NOMO-1 (cell line): ENCODE data around the gene FAM83G.
"Not testable (repeated sequence)": the region's sequence is repeated elsewhere in the genome, so short reads cannot be mapped to it uniquely, and the experiment has no call there.

ENCODE experiments used
- DNase-seq, 2 experiments: peaks; one replicate each; lab custom pipeline; 2025; ENCODE audit not compliant: unreplicated experiment in 2 of 2; lab: John Stamatoyannopoulos, UW

The FAM83G gene

DNA sequence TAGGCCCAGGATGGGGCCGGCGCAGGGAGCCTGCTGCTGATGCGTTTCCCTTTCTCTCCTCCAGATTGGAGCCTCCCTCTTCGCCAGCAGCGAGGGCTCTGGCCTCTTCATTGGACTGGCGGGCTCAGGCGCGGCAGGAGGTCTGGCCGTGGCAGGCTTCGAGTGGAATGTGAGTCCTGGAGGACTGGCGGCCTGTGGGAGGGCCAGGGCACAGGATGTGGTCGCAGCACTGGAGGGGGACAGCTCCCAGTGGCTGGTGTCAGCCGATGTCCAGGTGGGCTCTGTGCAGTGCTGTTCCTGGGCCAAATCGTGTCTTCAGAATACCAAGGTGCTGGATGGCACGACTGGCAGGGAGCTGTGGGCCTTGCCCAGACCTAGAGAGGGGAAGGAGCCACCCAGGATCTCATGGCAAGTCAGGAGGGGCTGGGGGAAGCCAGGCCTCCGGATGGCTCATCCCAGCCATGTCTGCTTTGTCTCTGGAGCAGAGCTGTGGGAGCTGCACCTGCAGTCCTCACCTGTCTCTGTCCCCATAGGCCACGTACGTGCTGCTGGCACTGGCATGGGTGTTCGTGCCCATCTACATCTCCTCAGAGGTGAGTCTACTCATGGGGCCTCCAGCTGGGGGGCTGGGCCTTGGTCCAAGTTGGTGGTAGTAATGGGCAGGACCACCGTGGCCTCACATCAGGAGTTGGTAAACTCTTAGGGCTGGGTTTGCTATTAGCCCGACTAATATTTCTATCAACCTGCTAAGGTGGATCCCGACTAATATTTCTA lies 45.3 kb downstream of the FAM83G start:
- DNase-seq, result no peak

DNA sequence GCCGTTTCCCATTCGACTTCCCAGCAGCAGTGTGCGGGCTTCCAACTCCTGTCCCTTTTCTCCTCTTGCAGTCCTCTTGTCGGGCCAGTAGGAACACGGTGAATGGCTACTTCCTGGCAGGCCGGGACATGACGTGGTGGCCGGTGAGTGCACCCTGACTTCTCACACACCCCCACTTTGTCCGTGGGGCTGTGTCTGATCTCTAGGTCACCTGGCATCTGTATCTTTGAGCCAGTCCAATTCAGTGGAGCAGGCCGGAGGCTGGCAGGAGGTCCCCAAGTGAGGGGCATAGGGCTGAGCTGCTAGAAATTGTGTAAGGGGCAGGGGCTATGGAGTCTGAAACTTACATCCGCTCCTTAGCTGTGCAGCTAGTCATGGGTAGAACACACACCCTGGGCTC lies 46.0 kb downstream of the FAM83G start:
- no peak for DNase-seq

DNA sequence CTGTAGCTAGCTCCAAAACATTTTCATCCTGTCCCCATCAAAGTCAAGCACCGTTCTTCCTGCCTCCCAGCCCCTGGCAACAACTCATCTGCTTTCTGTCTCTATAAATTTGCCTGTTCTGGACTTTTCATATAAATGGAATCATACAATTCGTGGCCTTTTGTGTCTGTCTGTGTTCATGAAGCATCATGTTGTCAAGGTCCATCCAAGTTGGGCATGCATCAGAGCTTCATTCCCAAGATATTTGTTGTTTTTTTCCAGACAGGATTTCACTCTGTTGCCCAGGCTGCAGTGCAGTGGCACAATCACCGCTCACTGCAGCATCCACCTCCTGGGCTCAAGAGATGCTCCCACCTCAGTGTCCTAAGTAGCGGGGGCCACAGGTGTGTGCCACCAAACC lies 46.7 kb downstream of the FAM83G start:
- DNase-seq, result no peak

DNA sequence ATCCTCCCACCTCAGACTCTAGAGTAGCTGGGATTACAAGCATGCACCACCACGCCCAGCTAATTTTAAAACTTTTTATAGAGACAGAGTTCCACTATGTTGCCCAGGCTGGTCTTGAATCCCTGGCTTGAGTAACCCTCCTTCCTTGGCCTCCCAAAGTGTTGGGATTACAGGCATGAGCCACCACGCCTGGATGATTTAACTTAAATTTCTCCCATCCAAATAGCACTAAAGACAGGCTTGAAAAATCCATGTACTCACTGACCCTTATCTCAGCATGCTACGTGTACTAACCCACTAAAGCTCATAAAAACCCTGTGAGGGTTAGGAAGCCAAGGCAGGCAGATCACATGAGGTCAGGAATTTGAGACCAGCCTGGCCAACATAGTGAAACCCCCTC lies 48.0 kb downstream of the FAM83G start:
- DNase-seq, result no peak

DNA sequence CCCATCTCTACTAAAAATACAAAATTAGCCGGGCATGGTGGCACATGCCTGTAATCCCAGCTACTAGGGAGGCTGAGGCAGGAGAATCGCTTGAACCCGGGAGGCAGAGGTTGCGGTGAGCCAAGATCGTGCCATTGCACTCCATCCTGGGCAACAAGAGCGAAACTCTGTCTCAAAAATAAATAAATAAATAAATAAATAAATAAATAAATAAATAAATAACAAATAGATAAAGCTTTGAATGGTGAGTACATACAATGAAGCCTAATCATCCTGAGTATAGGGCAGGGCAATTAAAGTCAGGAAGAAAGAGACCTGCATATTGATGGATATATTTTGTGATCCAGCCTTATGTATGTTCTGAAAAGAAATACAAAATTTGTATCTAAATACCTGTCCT lies 48.5 kb downstream of the FAM83G start:
- not testable (repeated sequence) for DNase-seq

DNA sequence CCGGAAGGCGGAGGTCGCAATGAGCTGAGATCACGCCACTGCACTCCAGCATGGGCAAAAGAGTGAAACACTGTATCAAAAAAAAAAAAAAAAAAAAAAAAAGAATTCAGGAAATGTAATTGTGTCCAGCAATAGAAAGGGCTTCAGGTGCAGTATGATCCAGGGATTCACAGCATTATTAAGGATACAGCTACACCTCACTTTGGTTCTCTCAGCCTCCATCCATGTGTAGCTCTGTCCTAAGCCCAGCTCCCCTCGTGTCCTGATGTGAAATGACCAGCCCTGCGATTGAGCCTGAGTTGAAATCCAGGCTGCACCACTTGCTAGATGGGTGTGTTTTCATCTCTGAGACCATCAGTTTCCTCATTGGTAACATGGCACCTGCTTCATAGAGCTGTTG lies 49.6 kb downstream of the FAM83G start:
- DNase-seq, result no peak

DNA sequence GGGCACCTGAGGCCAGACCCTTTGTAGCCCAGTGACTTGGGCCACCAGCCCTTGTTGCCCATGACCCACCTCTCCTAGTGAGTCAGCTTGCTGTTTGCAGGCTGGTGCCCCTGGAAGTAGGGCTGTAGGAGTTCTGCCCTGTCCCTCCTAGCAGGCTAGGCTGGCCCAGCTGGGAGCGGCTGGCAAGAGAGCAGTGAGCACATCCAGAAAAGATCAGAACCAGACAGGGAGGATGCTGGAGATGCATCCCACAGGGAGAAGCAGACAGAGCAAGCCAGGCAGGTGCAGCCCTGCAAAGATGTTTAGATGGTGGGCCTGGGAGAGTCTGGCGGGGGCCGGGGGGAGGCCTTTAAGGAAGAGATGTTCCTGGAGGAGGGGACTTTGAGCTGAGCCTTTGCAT lies 50.2 kb downstream of the FAM83G start:
- no peak for DNase-seq

DNA sequence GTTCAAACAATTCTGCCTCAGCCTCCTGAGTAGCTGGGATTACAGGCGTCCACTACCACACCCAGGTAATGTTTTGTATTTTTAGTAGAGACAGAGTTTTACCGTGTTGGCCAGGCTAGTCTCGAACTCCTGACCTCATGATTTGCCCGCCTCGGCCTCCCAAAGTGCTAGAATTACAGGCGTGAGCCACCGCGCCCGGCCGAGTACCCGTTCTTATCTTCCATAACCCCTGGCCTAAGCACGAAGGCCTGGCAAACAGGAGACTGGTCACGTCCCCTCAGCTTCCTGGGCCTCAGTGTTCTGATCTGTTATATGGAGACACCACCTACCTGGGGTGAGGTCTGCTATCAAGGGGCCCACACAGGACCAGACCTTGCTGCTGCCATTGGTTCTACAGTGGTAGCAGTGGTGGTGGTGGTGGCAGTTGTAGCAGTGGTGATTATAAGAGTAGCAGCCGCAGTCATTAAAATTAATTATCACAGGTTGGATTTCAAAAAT lies 51.3 kb downstream of the FAM83G start:
- DNase-seq, result no peak

DNA sequence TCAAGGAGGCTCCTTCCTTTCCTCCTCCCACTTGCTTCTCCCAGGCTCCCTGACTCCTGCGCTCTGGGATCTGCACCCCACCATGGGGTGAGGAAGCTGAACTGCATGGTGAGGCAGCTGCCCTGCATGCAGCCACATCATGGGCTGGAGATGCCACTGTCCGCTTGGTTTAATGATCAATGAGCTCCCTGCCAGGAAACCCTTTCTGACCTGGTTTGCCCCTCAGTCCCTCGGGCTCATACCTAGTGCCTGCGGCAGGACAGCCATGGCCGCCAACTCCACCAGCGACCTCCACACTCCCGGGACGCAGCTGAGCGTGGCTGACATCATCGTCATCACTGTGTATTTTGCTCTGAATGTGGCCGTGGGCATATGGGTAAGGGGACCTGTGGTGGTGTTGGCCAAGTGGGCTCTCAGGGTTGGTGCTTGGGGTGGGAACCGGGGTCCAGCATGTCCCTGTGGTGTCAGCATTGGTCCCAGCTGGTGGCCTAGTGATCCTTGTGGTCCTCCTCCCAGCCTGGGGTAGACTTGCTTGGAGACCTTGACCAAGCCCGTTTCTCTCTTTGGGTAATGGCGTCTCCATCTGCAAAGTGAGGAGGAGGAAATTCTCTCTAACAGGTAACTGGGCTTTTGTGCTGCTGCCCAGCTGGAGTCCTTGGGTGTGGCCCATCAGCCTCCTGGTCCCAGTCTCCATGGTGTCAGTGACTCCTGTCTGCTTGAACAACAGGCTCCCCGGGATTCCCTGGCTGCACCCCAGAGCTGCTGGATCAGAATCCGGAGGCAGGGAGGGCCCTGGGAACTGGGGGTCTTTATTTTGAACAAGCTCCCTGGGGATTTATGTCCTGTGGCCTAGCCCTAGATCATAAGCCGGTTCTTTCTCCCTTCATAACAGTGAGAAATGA lies 52.4 kb downstream of the FAM83G start, which contains the start of gene SLC5A10:
Gene SLC5A10, plus strand, starts transcription at position 225 of the 902 bp plus-strand sequence. Its CDS starts 41 bp downstream, at position 266.
- DNase-seq, result no peak

DNA sequence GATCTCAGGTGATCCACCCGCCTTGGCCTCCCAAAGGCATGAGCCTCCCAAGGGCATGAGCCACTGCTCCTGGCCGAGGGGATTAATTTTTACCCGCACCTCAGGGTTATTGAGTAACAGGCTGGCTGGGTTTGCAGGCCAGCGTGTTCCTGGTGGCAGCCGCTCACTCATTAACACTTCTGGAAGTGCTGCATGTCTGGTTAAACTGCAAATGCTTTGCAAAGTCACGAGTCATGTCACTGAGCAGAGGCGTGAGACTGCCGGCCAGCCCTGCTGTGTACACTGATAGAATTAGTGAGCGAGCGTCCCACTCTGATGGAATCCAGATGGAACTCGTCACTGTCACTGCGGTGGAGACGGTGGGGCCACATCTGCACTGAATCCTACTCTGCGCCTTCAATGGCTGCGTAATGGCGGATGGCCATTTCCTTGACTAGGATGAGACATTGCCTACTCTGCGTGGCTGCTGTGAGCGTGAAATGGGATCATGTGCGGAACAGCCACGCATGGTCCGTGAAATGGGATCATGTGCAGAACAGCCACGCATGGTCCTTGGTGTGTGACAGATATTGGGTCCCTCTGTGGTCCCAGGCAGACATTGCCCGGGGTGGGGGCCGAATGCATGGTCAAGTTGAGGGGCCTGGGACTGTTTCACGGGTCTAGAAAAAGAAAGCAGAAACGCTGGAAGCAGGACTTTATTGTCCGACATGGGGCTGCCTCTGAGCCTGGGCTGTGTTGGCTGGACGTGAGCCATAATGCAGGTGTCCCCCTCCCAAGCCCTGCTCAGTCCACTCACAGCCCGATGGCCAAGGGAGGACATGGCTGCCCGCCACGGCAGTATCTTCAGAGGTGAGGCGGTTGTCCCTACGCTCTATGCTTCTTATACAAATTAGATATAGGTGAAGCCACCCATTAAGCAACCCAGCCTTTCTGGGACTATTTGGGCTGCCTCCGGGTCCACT lies 53.3 kb downstream of the FAM83G start:
- DNase-seq, result no peak

DNA sequence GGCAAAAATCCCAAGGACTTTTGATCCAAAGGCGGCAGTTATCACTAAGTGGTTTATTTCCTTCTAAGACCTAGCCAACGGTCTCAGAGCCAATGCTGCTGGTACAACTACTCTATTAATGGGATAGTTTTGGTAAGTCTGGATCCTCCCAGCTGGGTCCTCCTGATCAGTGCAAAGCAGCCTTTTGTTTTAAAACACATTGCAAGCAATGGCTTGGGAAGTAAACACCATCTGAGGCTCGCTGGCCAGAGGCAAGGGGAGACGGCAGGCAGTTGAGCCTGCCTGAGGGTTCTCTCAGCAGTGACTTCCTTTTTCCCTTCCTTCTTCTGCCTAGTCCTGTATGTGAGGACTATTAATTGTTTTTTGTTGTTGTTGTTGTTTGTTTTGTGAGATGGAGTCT lies 54.2 kb downstream of the FAM83G start:
- no peak for DNase-seq

DNA sequence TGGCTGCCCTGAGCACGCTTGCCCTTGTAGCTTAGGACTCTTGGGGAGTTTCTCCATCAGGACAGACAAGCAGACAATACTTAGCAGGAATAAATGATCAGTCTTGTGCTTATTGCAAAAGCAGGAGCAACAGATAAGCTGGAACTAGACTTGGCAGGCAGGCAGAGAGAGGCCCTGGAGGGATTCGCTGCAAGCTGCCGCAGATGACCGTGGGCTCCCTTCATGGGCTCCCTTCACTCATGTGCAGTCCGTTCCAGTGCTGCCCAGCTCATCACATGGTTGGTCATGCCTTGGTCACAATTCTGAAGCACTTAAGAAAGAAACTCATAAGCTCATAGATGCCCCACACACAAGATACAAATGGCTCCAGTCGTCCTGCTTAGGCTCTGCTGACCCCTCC lies 55.0 kb downstream of the FAM83G start:
- DNase-seq, result no peak

DNA sequence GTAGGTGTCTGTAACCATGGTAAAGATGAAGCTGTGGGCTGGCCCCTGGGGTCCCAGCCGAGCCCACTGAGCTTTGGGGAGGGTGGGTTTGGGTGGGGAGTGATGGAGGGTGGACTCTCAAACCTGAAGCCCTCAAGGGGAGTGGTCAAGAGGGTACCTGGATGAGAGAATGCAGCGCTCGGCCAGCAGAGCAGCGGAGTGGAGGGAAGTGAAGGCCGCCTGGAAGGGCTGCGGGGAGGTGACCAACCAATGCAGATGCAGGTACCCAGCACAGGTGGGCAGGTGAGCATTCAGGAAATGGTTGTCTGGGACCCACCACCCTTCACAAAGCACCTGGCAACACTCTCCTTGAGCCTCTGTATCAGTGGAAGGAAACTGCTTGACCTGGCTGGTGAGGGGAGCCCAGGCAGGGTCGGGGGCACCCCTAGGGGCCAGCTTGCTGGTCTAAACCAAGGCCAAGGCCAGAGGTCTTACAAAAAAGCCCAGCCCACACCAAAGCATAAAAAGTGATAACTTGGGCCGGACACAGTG lies 56.0 kb downstream of the FAM83G start:
- DNase-seq, result no peak

DNA sequence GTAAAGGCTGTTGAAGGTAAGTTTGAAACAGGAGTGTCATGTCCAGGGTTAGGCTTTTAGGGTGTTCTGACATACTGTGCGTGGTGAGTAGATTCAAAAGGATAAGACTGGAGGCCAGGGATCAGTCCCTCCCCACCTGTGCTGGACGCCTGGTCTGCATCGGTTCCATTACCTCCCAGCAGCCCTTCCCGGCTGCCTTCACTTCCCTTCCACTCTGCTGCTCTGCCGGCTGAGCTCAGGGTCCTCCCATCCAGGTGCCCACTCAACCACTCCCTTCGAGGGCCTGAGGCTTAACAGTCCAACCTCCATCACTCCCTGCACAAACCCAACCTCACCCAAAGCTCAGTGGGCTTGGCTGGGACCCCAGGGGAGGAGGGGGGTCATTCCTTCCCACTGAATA lies 56.7 kb downstream of the FAM83G start:
- no peak for DNase-seq

DNA sequence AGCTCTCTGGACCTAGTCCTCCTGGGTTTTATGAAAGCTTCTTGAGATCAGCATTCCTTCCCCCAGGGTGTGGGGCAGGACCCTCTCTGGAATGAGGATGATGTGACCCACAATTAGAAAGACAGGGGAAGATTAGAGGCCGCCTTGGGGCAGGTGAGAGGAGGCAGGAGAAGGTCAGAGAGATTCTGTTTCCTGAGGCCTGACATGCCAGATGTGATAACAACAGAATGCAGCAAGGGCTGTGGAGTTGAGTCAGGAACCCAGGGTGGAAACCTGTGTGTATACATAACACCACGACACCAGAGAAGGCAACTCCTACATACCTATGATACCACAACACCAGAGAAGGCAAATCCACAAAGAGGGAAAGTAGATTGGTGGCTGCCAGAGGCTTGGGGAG lies 58.0 kb downstream of the FAM83G start:
- peak in 1 of 2 experiments; percentile 2 for DNase-seq

DNA sequence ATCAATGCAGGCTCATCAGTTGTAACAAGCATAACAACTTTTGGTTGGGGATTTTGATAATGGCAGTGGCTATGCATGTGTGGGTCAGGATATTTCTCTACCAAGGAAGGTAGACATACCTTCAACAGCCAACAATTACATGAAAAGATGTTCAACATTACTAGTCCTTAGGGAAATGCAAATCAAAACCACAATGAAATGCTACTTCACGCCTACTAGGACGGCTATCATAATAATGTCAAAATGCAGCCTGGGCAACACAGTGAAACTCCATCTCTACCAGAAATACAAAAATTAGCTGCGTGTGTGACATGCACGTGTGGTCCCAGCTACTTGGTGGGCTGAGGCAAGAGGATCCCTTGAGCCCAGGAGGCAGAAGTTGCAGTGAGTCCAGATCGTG lies 59.9 kb downstream of the FAM83G start:
- DNase-seq, result no peak

DNA sequence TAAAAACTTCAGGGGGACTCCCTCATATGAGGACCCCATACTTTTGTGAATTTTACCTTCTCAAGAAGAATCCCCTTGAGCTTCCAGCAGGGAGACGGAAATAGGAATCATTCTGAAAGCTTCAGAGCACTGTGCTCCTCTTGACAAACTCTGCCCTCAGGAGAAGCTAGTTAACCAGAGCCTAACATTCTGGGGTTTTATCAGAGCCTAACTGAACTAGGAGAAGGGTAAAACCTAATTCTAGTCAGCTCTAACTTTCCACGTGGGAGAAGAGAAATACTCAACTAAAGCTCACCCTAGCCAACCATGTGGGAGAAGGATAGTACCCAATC lies 65.9 kb downstream of the FAM83G start:
- DNase-seq, result no peak

DNA sequence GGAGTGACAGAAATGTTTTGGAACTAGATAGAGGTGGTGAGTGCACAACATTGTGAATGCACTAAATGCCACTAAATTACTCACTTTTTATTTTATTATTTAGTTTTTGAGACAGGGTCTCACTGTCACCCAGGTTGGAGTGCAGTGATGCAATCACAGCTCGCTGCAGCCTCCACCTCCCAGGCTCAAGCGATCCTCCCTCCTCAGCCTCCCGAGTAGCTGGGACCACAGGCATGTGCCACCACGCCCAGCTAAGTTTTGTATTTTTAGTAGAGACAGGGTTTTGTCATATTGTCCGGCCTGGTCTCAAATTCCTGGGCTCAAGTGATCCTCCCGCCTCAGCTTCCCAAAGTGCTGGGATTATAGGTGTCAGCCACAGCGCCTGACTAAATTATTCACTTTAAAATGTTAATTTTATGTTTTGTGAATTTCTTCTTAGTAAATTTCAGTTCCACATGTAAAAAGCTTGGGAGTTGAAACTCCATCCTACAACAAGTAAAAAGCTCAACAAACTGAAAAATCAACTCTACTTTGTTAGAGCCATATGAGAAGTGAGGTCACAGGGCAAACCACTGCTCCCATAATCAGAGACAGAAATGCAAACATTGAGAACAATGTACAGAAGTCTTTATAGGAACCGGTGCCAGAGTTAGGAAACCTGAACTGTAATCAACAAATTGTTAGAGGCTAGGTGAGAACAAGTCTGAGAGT lies 66.4 kb downstream of the FAM83G start:
- no peak for DNase-seq

DNA sequence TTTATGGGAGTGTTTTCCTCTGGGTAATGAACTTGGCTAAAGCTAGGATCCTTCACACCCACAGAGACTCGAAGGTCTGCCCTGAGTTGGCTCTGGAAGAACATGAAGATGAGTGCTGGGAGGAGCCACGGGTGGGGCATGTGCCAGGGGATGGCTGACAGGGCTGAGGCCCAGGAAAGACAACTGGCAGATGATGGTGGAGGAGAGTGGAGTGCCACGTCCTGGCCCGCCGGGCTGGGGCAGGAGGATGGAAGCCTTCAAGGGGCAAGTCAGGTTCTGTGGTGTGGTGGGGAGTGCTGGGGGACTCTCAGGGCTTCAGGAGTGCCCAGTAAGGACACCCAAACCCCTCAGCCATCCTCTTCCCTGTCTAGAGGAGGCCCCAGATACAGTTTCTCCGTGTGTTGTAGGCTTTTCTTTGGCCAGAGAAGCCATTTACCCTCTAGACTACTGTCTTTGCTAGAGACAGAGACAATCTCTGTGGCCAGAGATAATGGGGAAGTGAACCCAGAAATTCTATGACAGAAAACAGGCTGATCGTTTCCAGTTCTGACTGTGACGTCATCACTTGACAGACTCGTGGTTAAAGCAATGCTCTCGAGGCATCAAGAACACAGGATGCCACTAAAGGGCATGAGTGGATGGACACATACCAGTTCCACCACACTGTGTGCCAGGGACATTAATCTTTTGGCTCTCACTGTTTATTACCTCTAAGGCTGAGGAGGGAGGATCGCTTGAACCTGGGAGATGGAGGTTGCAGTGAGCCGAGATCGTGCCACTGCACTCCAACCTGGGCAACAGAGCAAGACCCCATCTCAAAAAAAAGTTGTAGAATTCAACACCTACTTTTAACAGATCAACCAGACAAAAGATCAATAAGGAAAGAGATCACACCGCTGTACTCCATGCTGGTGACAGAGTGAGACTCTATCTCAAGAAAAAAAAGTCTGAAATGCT lies 71.2 kb downstream of the FAM83G start:
- DNase-seq, result no peak
